Left ventricle myocardium superior (tissue), 1 donor: Measurements from ENCODE around the gene FOCAD. TPM values are rescaled to one million over a fixed set of nuclear protein-coding genes. Genes with fewer than 3 reads are reported as not detected.
"Not testable (repeated sequence)": the region's sequence is repeated elsewhere in the genome, so short reads cannot be mapped to it uniquely, and the experiment has no call there.

Source experiments
- ATAC-seq: fragments of 200-7000 bp; cut with Tn5 transposase; one replicate; pipeline ENCODE4 v1.9.1; 2020; ENCODE audit warnings: mild to moderate bottlenecking, moderate library complexity
- DNase-seq: peaks from one replicate; pipeline ENCODE4 v3.0.0-alpha.2; 2020
- intact Hi-C: fragments of 100-400 bp; cut with micrococcal nuclease; formaldehyde crosslinking; loops from one replicate; pipeline ENCODE4 v1.11.0; 2022
- total RNA-seq: library from RNA; stranded (reverse); fragmentation: NEBNext Ultra II Directional; extraction: Animal tissue kit (Norgen Biotek cat#: 25700); gene quantifications from one replicate; pipeline ENCODE4 v1.2.1, GENCODE V29; 2021
- donor health status: DM: no; HTN: yes; CAD: no; lungs with severe emphysema.

The FOCAD gene
- total RNA-seq, 1 donor from 2014 or later, result 29.0 TPM

DNA sequence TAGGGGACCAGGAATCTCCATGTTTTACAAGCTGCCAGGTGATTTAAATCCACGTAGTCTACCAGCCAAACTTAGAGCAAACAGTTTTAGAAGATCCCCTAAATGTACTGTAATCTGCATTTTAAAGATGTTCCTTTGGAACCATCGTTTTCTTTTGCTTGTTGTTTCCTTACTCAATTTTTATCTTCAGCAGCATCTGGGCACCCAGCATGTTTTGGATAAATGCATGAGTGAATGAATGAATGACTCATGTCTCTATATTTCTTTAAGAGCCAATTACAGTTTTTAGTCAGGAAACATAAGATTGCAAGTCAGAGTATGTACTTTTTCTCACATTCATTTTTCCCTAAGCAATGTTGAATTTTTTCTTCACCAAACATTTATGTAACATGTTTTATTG lies 224.4 kb downstream of the FOCAD start:
- no peak for DNase-seq
- ATAC-seq, result no peak
- intact Hi-C loops, result no loop called here

DNA sequence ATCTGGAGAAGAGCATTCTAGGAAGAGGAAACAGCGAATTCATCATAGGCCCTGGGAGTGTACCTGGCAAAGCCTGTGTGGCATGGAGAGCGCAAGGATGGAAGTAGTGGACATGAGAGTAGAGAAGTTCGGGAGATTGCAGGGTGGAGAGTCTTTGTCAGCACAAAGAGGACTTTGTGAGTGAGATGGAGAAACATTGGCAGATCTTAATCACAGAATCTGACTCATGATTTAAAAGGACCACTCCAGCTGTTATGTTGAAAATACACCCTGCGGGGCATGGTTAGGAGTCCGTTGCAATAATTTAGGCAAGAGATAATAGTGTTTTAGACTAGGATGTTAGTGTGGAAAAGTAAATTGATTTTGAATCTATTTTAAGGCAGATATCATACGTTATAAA lies 230.5 kb downstream of the FOCAD start:
- DNase-seq (no peak), ATAC-seq (no peak)
- intact Hi-C loops, result no loop called here

DNA sequence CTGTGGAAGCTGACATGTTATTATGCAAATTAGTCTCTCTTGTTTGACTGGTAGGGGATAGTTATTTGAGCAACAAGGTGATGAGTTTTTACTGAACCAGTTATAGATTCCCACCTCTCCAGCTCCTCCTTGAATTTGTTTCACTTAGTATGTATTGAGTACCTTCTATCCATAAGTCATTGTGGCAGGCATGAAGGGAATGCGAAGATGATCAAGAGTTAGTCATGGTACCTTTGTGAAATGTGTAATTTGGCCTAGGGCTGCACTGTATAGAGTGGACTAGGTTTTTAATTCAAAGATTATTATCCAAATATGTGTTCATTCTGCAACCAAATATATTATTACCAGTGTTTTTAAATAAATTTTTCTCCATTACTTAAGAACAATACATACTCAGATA lies 237.3 kb downstream of the FOCAD start:
- intact Hi-C loops, result no loop called here
- DNase-seq (no peak), ATAC-seq (no peak)

DNA sequence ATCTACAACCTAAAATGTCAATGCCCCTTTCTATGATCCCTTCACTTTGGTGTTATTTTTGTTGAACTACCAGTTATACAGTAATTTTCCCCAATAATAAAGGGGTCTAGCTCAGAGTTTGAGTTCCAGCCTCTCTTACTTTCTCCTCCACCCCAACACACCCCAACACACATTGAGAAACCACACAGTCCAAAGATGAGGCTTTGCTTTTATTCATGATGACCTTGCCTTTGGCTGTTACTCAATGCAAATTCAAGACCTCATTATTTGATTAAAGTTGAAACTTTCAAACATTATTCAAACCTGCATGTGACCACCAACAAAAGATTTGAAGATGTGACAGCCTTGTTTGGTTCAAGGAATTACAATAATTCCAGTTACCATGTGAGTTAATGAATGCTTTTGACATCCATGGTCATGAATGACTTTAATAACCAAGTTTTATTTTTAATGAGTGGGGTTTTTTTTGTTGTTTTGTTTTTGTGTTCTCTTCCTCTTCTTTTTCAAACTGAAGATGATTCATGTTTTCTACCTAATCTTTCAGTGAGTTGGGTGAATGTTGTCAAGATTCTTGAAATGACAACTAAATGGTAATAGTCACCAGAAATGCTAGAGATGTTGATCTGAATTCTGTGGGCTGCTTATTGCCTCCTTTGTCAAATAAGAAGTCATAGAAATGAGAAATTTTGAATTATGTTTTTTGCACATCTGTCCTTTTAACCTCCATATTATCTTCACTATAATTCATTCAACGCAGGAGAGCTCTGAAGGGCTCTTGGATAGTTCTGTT lies 241.4 kb downstream of the FOCAD start:
- intact Hi-C loops, result no loop called here
- DNase-seq (no peak), ATAC-seq (no peak)

DNA sequence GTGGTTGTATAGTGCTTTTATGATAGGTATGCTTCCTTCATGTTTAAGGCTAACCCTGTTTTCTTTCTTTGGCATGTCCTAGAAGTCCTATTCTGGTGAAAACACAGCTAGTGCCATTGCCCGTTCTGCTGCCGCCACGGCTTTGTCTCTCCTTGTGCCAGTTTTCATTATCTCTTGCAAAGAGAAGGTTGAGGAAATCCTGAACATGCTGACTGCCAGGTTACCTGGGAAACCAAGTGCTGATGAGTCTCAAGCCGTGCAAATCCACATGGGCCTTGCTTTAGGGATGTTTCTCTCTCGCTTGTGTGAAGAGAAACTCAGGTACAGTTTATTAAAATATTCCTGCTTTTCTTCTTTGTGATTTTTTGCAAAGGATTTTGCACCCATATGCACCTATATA lies 245.2 kb downstream of the FOCAD start:
- ATAC-seq (no peak), DNase-seq (no peak)
- intact Hi-C loops, result no loop called here

DNA sequence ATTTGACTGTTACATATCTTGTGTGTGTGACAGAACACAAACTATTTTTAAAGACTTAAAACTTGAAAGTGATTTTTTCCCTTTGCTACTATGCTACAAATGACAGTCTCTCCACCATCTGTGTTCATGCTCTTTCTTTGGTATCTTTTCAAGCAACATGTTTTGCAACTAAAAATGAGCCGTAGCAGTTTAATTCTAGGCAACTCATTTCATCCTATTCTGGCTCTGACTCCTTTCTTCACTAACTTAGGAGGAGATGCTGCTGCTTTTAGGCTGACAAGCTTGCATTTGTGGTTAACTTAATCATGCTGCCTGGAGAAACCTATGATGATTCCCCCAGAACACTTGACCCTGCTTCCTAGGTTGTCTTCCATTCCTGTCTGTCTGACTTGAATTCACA lies 246.8 kb downstream of the FOCAD start:
- DNase-seq, result no peak
- no peak for ATAC-seq
- intact Hi-C loops, result no loop called here

DNA sequence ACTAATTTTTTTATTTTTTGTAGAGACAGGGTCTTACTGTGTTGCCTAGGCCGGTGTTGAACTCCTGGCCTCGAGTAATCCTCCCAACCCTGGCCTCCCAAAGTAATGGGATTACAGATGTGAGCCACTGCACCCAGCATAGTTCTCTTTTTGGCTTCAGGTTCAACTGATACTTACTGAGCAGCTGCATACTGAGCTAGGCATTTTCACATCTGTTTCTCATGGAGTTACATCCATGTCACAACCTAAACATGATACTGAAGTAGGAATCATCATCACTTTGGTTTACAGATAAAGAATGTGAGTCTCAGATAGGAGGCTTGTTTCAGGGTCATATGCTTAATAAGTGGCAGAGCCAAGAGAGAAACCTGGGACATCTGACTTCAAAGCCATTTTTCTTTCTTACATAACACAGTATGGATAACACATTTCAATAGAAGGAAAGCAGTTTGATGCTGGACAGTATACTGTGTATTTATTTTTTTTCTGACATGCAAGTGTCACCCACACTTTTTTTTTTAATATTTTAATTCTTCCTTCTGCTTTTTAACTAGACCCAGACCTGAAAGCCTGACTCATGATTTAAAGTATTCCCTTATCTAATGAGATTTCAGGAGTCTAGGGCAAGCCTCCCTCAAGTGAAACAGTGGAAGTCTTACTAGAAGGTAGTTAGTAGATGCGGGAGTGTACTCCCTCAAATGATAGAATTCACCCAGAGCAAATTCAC lies 256.6 kb downstream of the FOCAD start:
- intact Hi-C loops, result loop anchor here (2.0 to 10.0 kb wide), 4 partner anchors 174 to 1013 kb away; partner anchors contain the start of gene MLLT3
- peak; percentile 17 for ATAC-seq
- DNase-seq, result no peak

DNA sequence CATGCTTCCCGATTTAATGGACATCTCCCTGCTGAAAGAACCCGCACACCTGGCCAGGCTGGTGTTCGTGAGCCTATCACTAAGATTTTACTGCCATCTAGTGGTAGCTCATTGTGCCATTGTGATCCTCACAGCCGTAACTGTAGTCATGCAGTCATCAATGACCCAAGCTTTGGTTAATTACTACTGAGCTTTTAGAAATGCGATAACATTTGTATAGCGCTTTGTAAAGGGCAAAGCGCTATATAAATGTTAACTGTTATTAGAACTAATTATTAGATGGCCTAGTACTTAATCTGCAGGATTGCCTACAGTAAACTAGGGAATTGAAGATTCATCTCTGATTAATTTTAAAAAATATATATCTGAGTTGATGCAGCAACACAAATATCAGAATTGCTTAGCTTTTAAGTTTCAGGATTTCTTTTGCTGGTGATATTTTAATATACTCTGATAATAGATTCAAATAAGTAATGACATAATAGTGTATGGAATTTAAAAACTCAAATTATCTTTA lies 257.2 kb downstream of the FOCAD start:
- ATAC-seq (peak; percentile 89), DNase-seq (peak; percentile 47)
- intact Hi-C loops, result loop anchor here (2.0 to 10.0 kb wide), 4 partner anchors 174 to 1014 kb away; partner anchors contain the start of gene MLLT3

DNA sequence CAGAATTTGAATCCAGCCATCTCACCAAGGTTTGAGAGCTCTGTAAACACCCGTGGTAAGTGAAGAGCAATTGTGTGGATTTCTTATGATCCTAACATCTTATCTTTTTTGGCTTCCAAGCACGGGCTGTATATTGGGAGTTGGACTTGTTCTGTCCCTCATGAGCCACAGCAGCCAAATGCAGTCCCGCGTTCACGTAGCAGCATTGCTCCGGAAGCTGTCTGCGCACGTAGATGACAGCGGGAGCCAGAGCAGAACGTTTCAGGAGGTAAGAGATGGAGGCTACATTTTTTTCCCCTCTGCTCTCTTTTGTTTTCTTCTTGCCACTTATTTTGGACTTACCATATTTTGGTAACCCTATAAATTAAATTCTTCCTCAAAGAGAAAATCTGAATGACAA lies 260.4 kb downstream of the FOCAD start:
- DNase-seq, result no peak

DNA sequence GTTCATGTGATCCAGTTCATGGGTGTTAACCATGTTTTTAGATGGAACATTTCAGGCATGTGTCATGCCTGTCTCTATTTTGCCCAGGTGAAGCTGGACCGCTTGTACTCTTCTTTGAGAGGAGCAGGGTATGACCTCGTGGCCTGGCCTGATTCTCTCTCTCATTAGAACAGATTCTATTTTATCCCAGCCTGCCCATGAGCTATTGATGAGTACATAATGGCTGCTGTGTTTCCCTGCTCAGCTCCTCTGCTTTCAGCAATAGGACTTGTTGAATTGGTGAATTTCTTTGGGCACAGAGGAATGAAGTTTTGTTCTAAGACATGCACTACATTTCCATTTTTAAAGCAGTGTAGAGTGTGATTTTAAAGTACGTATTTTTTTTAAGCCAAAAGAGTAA lies 261.2 kb downstream of the FOCAD start:
- ATAC-seq (no peak), DNase-seq (no peak)
- intact Hi-C loops, result loop anchor here (10.0 kb wide), 2 partner anchors 170 to 320 kb away; partner anchors contain the start of gene MLLT3

More for the DNA sequence above, 260.4 kb downstream of the FOCAD start:
- no peak for ATAC-seq
- intact Hi-C loops, result loop anchor here (5.0 to 10.0 kb wide), 3 partner anchors 170 to 1017 kb away; partner anchors contain the start of gene MLLT3

DNA sequence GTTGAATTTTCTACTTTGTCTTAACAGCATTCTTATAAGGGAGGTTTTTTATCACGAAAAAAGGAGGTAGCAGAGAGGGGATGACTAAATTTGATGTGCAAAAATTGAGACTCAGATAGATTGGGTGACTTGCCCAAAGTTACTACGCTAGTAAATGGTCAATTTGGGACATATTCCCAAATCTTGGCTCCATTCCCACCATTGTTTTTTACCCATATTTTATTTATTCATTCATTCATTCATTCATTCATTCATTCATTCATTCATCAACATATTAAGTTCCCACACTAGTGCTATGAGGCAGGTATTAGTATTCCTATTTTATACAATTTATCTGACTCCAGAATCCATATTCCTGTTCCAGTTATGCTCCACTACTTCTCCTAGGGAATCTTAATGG lies 261.8 kb downstream of the FOCAD start:
- no peak for DNase-seq
- no peak for ATAC-seq
- intact Hi-C loops, result loop anchor here (10.0 kb wide), 2 partner anchors 169 to 321 kb away; partner anchors contain the start of gene MLLT3

DNA sequence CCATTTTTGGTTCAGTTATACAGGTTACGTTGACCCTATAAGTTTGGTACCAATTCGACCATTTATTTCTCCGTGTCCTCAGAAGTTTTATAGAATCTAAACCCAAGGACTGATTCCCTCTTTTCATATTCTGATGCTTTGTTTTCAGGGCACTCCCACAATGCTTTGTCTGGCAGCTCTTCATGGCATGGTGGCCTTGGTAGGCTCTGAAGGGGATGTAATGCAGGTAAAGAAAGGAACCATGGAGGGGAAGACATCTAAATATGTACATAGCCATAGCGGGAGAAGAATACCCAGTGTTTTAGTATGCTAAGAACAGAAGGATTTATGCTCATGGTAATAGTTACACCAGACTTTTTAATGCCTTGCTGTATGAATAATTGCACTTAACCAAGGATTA lies 264.6 kb downstream of the FOCAD start:
- DNase-seq (no peak), ATAC-seq (no peak)
- intact Hi-C loops, result loop anchor here (10.0 kb wide), 2 partner anchors 166 to 324 kb away; partner anchors contain the start of gene MLLT3

DNA sequence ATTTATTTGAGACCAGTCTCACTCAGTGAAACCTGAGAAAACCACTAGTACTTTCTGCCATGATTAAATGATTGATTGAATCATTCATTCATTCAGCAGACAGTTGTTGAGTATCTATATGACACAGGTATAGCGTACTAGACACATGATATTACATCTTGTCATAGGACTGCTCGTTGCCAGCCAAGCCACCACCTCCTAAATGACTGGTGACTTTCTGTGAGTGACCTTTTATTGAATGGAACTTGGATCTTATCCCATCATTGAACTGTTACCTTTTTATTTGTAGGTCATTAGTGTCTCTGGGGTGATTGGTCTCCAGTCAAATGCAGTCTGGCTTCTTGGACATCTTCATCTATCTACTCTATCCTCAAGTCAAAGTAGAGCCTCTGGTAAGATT lies 266.6 kb downstream of the FOCAD start:
- ATAC-seq, result no peak
- DNase-seq, result no peak
- intact Hi-C loops, result no loop called here

DNA sequence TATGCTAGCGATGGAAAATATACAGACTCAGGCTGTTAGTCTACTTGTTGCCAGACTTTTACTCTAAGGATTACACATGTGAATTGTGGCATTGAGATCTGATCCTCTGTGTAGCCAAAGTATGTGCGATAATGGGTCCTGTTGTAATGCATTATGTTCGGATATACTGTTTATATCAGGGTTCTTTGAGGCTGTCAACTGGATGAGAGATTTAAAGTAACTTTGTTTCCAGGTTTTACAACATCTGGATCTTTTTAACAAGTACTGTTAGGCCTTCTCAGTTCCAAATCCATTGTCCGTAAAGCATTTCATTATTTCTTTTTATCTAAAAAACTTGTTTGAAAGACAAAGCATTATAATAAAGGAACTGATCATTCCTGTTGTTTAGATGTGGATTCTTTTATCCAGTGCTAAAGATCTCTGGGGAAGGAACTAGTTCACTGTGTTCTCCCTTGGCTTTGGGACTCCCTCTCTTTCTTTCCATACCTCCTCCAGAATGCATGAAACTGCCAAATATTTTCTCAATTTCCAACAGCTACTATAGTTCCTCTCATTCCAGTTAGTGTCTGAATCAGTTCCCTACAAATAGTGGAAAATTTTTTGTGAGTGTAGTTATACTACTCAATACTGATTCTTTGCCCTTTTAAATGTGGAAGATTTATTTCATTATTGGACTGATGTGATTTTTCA lies 278.6 kb downstream of the FOCAD start:
- intact Hi-C loops, result no loop called here
- DNase-seq (no peak), ATAC-seq (no peak)

DNA sequence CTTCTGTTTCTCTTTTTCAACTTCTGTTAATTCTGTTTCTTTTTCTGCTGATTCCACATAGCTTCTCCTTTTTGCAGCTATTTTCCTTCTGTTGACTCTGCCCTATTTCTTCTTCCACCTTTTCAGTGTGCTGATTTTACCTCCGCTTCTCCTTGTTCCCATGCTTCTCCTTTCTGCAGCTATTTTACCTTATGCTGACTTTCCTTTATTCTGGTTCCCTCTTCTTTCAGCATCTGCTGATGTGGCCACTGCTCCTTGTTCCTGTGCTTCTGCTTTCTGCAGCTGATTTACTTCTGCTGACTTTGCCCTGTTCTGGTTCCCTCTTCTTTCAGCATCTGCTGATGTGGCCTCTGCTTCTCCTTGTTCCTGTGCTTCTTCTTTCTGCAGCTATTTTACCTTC lies 288.6 kb downstream of the FOCAD start:
- DNase-seq, result no peak
- ATAC-seq, result no peak
- intact Hi-C loops, result no loop called here

DNA sequence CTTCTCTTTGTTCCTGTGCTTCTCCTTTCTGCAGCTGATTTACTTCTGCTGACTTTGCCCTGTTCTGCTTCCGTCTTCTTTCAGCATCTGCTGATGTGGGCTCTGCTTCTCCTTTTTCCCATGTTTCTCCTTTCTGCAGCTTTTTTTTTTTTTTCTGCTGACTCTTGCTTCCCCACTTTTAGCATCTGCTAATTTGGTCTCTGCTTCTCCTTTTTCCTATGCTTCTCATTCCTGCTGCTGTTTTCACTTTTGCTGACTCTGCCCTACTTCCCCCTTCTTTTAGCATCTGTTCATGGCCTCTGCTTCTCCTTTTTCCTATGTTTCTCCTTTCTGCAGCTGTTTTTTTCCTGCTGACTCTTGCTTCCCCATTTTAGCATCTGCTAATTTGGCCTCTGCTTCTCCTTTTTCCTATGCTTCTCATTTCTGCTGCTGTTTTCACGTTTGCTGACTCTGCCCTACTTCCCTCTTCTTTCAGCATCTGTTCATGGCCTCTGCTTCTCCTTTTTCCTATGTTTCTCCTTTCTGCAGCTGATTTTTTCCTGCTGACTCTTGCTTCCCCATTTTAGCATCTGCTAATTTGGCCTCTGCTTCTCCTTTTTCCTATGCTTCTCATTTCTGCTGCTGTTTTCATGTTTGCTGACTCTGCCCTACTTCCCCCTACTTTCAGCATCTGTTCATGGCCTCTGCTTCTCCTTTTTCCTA lies 289.3 kb downstream of the FOCAD start:
- ATAC-seq, intact Hi-C loops, DNase-seq: not testable (repeated sequence)

DNA sequence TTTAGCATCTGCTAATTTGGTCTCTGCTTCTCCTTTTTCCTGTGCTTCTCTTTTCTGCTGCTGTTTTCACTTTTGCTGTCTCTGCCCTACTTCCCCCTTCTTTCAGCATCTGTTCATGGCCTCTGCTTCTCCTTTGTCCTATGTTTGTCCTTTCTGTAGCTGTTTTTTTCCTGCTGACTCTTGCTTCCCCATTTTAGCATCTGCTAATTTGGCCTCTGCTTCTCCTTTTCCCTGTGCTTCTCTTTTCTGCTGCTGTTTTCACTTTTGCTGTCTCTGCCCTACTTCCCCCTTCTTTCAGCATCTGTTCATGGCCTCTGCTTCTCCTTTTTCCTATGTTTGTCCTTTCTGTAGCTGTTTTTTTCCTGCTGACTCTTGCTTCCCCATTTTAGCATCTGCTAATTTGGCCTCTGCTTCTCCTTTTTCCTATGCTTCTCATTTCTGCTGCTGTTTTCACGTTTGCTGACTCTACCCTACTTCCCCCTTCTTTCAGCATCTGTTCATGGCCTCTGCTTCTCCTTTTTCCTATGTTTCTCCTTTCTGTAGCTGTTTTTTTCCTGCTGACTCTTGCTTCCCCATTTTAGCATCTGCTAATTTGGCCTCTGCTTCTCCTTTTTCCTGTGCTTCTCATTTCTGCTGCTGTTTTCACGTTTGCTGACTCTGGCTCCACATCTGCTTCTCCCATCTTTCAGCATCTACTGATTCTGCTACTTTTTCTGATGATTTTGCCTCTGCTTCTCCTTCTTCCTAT lies 290.3 kb downstream of the FOCAD start:
- intact Hi-C loops, DNase-seq, ATAC-seq: not testable (repeated sequence)

DNA sequence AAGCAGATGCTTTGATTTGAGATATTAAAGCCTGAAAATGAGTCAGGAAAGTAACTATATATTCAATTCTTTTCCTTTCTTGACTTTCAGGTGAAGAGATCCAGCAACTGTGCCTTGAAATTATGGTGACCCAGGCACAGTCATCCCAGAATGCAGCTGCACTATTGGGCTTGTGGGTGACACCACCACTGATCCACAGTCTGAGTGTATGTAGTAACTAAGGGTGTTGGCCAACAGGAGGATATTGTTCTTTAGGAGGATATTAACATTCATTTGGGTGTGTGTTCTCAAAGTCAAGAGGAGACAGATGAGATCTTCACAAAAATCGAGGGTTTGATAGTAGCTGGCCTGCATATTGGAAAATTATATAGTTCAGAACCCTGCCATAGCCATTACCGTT lies 294.2 kb downstream of the FOCAD start:
- intact Hi-C loops, result no loop called here
- DNase-seq, result no peak
- ATAC-seq, result no peak
